Right atrium auricular region (tissue), 2 donors: ENCODE results near the gene FXYD6. TPM values are rescaled to one million over a fixed set of nuclear protein-coding genes. Genes with fewer than 3 reads are reported as not detected.
A peak's percentile ranks its signal among the peaks of the same experiment; 100 is the strongest.

Experiments used
- DNase-seq: peaks from one replicate; pipeline ENCODE4 v3.0.0-alpha.2; 2019; ENCODE audit warnings: low spot score
- H3K27ac ChIP-seq, 2 donors: fragments of 200-600 bp; sonication (generic); 1 replicate in 1 of 2; 2 replicates in 1 of 2; pipeline ENCODE4 v1.5.1; 2016 to 2019
- H3K27me3 ChIP-seq, 2 donors: fragments of 200-600 bp; sonication (generic); one replicate each; pipeline versions ENCODE4 v1.5.1 to v1.6.0; 2017 to 2019
- H3K36me3 ChIP-seq: fragments of 200-600 bp; sonication (generic); one replicate; pipeline ENCODE4 v1.5.1; 2016
- H3K4me1 ChIP-seq, 2 donors: fragments of 200-600 bp; sonication (generic); one replicate each; pipeline versions ENCODE4 v1.5.1 to v1.6.0; 2017 to 2019
- H3K4me3 ChIP-seq, 2 donors: fragments of 200-600 bp; sonication (generic); 1 replicate in 1 of 2; 2 replicates in 1 of 2; pipeline ENCODE4 v1.5.1; 2017 to 2019; ENCODE audit warnings: mild to moderate bottlenecking in 1 of 2, moderate library complexity in 1 of 2
- H3K9me3 ChIP-seq, 2 donors: fragments of 200-600 bp; sonication (generic); one replicate each; pipeline ENCODE4 v1.5.1; 2019
- CTCF ChIP-seq, 2 donors: fragments of 200-600 bp; sonication (generic); IDR thresholded peaks; one replicate each; pipeline ENCODE4 v1.5.1; 2019; ENCODE audit warnings: antibody characterized with exemption in 2 of 2
- total RNA-seq, 2 donors: library from RNA; depleted of rRNA; stranded (reverse); fragments of >200 nt; gene quantifications; one replicate each; pipeline ENCODE4 v1.1.0, GENCODE V29; 2016

Gene FXYD6
- total RNA-seq, 2 donors from 2014 or later, result 28.6 to 42.6 TPM

GRCh38 chr11:117863383-117863782 is 13.1 kb downstream of the FXYD6 start:
- Histone ChIP-seq H3K4me3 (no peak overlapping the region), H3K4me1 (peaks cover 0 to 31% of the 10 kb centered on the region in 2 donors), H3K27ac (no peak overlapping the region)

GRCh38 chr11:117862753-117863152 is 13.7 kb downstream of the FXYD6 start:
- no peaks in the 10 kb centered on the region for H3K36me3 ChIP-seq
- TF ChIP-seq CTCF (IDR thresholded peaks at IDR 0.05), result no peak
- no peak overlapping the region for H3K4me3 ChIP-seq
- peak overlapping the region; percentile 39 to 67 for H3K27ac ChIP-seq
- H3K4me1 ChIP-seq, result peaks cover 0 to 37% of the 10 kb centered on the region in 2 donors
- DNase-seq, result no peak
- no peaks in the 10 kb centered on the region for H3K9me3 ChIP-seq
- no peaks in the 10 kb centered on the region for H3K27me3 ChIP-seq

More at GRCh38 chr11:117863383-117863782, 13.1 kb downstream of the FXYD6 start:
- Histone ChIP-seq H3K9me3 (no peaks in the 10 kb centered on the region), H3K27me3 (no peaks in the 10 kb centered on the region), H3K36me3 (no peaks in the 10 kb centered on the region)
- no peak for DNase-seq
- no peak for TF ChIP-seq CTCF (IDR thresholded peaks at IDR 0.05)

- Histone ChIP-seq H3K36me3 (no peaks in the 10 kb centered on the region), H3K4me3 (peak overlapping the region in 1 of 2 donors; percentile 11), H3K27ac (peak overlapping the region; percentile 39 to 67), H3K4me1 (peaks cover 0 to 40% of the 10 kb centered on the region in 2 donors), H3K27me3 (no peaks in the 10 kb centered on the region), H3K9me3 (no peaks in the 10 kb centered on the region)
- peak; percentile 56 for DNase-seq
- TF ChIP-seq CTCF (IDR thresholded peaks at IDR 0.05), result no peak
These were observed 14.3 kb downstream of the FXYD6 start for GRCh38 chr11:117862019-117862725.

GRCh38 chr11:117861151-117862018 is 15.1 kb downstream of the FXYD6 start:
- TF ChIP-seq CTCF (IDR thresholded peaks at IDR 0.05), result no peak
- Histone ChIP-seq H3K4me1 (peaks cover 0 to 40% of the 10 kb centered on the region in 2 donors), H3K36me3 (no peaks in the 10 kb centered on the region), H3K9me3 (no peaks in the 10 kb centered on the region), H3K4me3 (peak overlapping the region in 1 of 2 donors; percentile 11), H3K27ac (peak overlapping the region; percentile 39 to 67), H3K27me3 (no peaks in the 10 kb centered on the region)
- peak; percentile 59 for DNase-seq

- H3K27me3 ChIP-seq, result no peaks in the 10 kb centered on the region
- TF ChIP-seq CTCF (IDR thresholded peaks at IDR 0.05), result no peak
- H3K36me3 ChIP-seq, result no peaks in the 10 kb centered on the region
- no peaks in the 10 kb centered on the region for H3K9me3 ChIP-seq
- no peak overlapping the region for H3K4me3 ChIP-seq
- DNase-seq, result no peak
- peaks cover 0 to 43% of the 10 kb centered on the region in 2 donors for H3K4me1 ChIP-seq
- no peak overlapping the region for H3K27ac ChIP-seq
These were observed 16.3 kb downstream of the FXYD6 start for GRCh38 chr11:117860139-117860538.
